ENCODE measurements around the gene PPT2. TPM values are rescaled to one million over a fixed set of nuclear protein-coding genes. Genes with fewer than 3 reads are reported as not detected.

The PPT2 gene
- total and polyA plus RNA-seq, 2 of the 8 experiments (the other 6 are each of a cell fraction or from before 2014, with no cell fraction given): 24.1 to 39.5 TPM

DNA sequence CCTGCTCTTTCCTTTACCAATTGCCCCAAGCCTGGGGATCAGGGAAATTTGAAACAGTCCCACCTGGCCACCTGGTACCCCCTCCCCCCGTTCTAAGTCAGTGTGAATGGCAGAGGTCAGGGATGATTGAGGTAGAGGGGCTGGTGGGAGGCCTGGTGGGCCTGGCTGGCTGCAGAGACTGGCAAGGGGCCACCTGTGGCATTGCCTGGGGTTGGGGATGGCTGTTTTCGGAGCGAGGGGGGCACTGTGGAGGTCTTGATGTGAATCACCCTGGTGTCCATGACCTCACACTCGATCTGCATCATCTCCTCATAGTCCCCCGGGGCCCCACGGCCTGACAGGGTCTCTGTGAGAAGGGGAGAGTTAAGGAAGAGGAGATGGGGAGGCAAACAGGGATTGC is 38.3 kb upstream of the PPT2 start (continued):
- TF ChIP-seq SAP30 (IDR thresholded peaks at IDR 0.05; ENCODE audit: insufficient read depth, insufficient replicate concordance, low read length) (no peak), MAX (IDR thresholded peaks at IDR 0.05) (no peak), KDM5A (IDR thresholded peaks at IDR 0.05; ENCODE audit: low read length) (no peak), MAFK (IDR thresholded peaks at IDR 0.05; ENCODE audit: low read depth, low read length) (no peak), RAD21 (IDR thresholded peaks at IDR 0.05 in 1 of 2, conservative IDR thresholded peaks at IDR 0.05 in 1 of 2; ENCODE audit: low read depth in 2 of 2, low read length in 2 of 2) (no peak)

Measured in H1 (cell line).